T-helper 1 cell treated with Interleukin-12 subunit alpha and Interleukin-12 subunit beta and Interleukin-4 antibody, amounts not matched to agents 30 μg/mL and 1 μg/mL, for 36 hours (primary cell): ENCODE data around the gene SLC23A2.
"Not testable (repeated sequence)": the region's sequence is repeated elsewhere in the genome, so short reads cannot be mapped to it uniquely, and the experiment has no call there.

Source experiments
- H3K27ac Mint-ChIP-seq: one replicate; pipeline ENCODE4 v1.8.0; 2021; ENCODE audit warnings: mild to moderate bottlenecking, mixed read lengths
- H3K27me3 Mint-ChIP-seq: one replicate; pipeline ENCODE4 v1.8.0; 2021; ENCODE audit warnings: low read depth, mixed read lengths
- H3K36me3 Mint-ChIP-seq: one replicate; pipeline ENCODE4 v1.8.0; 2021; ENCODE audit warnings: low read depth, mixed read lengths
- H3K4me1 Mint-ChIP-seq: one replicate; pipeline ENCODE4 v1.8.0; 2021; ENCODE audit warnings: low read depth, mixed read lengths
- H3K4me3 Mint-ChIP-seq: one replicate; pipeline ENCODE4 v1.8.0; 2021; ENCODE audit warnings: mild to moderate bottlenecking, moderate library complexity, mixed read lengths
- H3K9me3 Mint-ChIP-seq: one replicate; pipeline ENCODE4 v1.8.0; 2021; ENCODE audit warnings: mixed read lengths

The SLC23A2 gene

GRCh38 chr20:4861961-4862360, 139.3 kb downstream of the SLC23A2 start:
- H3K4me3 Mint-ChIP-seq, result no peak overlapping the region

DNA sequence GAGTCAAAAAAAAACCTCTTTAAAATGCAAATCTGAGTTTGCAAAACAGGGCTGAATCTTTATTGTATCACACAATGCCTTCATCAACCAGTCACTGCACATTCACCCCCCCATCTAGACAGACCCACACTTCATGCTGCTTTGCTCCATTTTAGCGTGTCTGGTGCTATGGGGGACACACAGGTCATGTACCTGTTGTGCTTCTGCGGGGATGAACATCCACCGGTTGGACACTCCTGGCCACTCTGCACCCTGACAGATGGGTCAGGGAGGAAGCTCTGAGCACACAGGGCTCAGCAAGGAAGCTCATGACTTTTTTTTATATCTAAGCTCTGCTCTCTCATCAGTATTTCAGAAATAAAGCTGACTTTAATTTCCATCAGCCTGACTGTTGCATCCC, 143.3 kb downstream of the SLC23A2 start:
- no peaks in the 10 kb centered on the region for H3K9me3 Mint-ChIP-seq
- no peak overlapping the region for H3K27ac Mint-ChIP-seq
- H3K4me1 Mint-ChIP-seq, result no peaks in the 10 kb centered on the region
- H3K4me3 Mint-ChIP-seq, result no peak overlapping the region
- peaks cover 49% of the 10 kb centered on the region for H3K36me3 Mint-ChIP-seq
- H3K27me3 Mint-ChIP-seq, result no peaks in the 10 kb centered on the region

More at GRCh38 chr20:4861961-4862360, 139.3 kb downstream of the SLC23A2 start:
- H3K4me1 Mint-ChIP-seq, result no peaks in the 10 kb centered on the region
- H3K9me3 Mint-ChIP-seq, result no peaks in the 10 kb centered on the region
- no peaks in the 10 kb centered on the region for H3K27me3 Mint-ChIP-seq
- no peak overlapping the region for H3K27ac Mint-ChIP-seq
- peaks cover 37% of the 10 kb centered on the region for H3K36me3 Mint-ChIP-seq

DNA sequence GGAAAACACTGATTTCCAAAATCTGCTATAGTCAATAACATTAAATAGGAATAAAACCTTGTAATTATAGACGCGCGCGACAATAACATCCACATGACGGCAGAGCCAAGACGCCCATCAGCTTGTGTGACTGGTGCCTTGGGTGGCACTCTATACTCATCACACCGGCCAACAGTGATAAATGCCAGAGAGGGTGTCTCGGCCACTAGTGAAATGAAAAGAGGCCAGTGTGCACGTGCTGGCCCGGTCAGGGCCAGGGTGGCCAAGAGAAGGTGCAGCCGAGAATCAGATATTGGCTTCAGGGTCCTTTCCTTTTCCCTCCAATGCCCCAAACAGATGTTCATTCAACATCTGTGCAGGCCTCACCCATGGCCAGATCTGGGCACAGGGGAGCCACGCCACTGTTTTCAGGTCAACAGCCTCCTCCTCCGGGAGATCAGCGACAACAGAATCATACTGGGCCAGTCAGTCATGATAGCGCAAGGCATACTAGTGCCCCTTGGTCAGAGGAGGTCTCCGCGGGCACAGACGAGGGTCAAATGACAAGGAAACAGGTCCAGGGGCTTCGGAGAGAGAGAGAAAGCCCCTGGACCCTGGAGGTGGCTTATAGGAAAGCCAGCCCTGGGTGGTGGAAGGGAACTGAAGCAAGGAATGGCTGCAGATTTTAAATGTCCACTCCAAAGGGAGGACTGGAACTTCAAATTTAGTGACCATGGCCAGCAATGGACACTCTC, 145.1 kb downstream of the SLC23A2 start:
- Mint-ChIP-seq H3K36me3 (peaks cover 41% of the 10 kb centered on the region), H3K27me3 (no peaks in the 10 kb centered on the region), H3K4me3 (no peak overlapping the region), H3K4me1 (no peaks in the 10 kb centered on the region), H3K27ac (no peak overlapping the region), H3K9me3 (no peaks in the 10 kb centered on the region)

GRCh38 chr20:4855555-4855954, 145.8 kb downstream of the SLC23A2 start:
- Mint-ChIP-seq H3K27me3 (no peaks in the 10 kb centered on the region), H3K36me3 (peaks cover 41% of the 10 kb centered on the region), H3K9me3 (no peaks in the 10 kb centered on the region)

GRCh38 chr20:4855097-4855496, 146.2 kb downstream of the SLC23A2 start:
- H3K4me1 Mint-ChIP-seq, result no peaks in the 10 kb centered on the region
- H3K27me3 Mint-ChIP-seq, result no peaks in the 10 kb centered on the region
- H3K9me3 Mint-ChIP-seq, result no peaks in the 10 kb centered on the region
- no peak overlapping the region for H3K4me3 Mint-ChIP-seq
- H3K27ac Mint-ChIP-seq, result no peak overlapping the region
- H3K36me3 Mint-ChIP-seq, result peaks cover 38% of the 10 kb centered on the region

More at GRCh38 chr20:4855555-4855954, 145.8 kb downstream of the SLC23A2 start:
- no peak overlapping the region for H3K27ac Mint-ChIP-seq
- no peak overlapping the region for H3K4me3 Mint-ChIP-seq
- H3K4me1 Mint-ChIP-seq, result no peaks in the 10 kb centered on the region

- Mint-ChIP-seq H3K27me3 (no peaks in the 10 kb centered on the region), H3K36me3 (peaks cover 37% of the 10 kb centered on the region), H3K4me1 (no peaks in the 10 kb centered on the region), H3K4me3 (no peak overlapping the region), H3K9me3 (no peaks in the 10 kb centered on the region), H3K27ac (no peak overlapping the region)
These were observed 146.8 kb downstream of the SLC23A2 start for GRCh38 chr20:4854561-4854901.

GRCh38 chr20:4853757-4854560, 147.4 kb downstream of the SLC23A2 start:
- no peaks in the 10 kb centered on the region for H3K4me1 Mint-ChIP-seq
- H3K27ac Mint-ChIP-seq, result no peak overlapping the region
- no peaks in the 10 kb centered on the region for H3K9me3 Mint-ChIP-seq
- no peak overlapping the region for H3K4me3 Mint-ChIP-seq
- peaks cover 32% of the 10 kb centered on the region for H3K36me3 Mint-ChIP-seq
- H3K27me3 Mint-ChIP-seq, result no peaks in the 10 kb centered on the region

- H3K36me3 Mint-ChIP-seq, result peaks cover 25% of the 10 kb centered on the region
- no peaks in the 10 kb centered on the region for H3K4me1 Mint-ChIP-seq
- no peak overlapping the region for H3K4me3 Mint-ChIP-seq
- H3K27me3 Mint-ChIP-seq, result no peaks in the 10 kb centered on the region
- no peaks in the 10 kb centered on the region for H3K9me3 Mint-ChIP-seq
- H3K27ac Mint-ChIP-seq, result no peak overlapping the region
These were observed 148.3 kb downstream of the SLC23A2 start for GRCh38 chr20:4853004-4853403.

GRCh38 chr20:4850960-4851359, 150.3 kb downstream of the SLC23A2 start:
- H3K27ac Mint-ChIP-seq, result no peak overlapping the region
- H3K27me3 Mint-ChIP-seq, result no peaks in the 10 kb centered on the region
- no peaks in the 10 kb centered on the region for H3K4me1 Mint-ChIP-seq

GRCh38 chr20:4848829-4849228, 152.5 kb downstream of the SLC23A2 start:
- not testable (repeated sequence) for H3K36me3 Mint-ChIP-seq, H3K9me3 Mint-ChIP-seq, H3K27me3 Mint-ChIP-seq, H3K27ac Mint-ChIP-seq, H3K4me1 Mint-ChIP-seq, H3K4me3 Mint-ChIP-seq

More at GRCh38 chr20:4850960-4851359, 150.3 kb downstream of the SLC23A2 start:
- Mint-ChIP-seq H3K36me3 (peaks cover 13% of the 10 kb centered on the region), H3K4me3 (no peak overlapping the region), H3K9me3 (no peaks in the 10 kb centered on the region)

DNA sequence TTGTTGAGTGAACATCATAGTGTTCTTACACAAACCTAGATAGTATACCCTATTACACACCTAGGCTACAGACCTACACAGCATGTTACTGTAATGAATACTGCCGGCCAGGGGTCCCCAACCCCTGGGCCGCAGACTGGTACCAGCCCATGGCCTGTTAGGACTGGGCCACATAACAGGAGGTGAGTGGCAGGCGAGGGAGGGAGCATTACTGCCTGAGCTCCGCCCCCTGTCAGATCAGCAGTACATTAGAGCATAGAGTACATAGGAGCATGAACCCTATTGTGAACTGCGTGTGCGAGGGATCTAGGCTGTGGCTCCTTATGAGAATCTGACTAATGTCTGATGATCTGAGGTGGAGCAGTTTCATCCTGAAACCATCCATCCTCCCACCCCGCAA, 153.3 kb downstream of the SLC23A2 start:
- H3K27ac Mint-ChIP-seq, result no peak overlapping the region
- peaks cover 3% of the 10 kb centered on the region for H3K27me3 Mint-ChIP-seq
- no peaks in the 10 kb centered on the region for H3K9me3 Mint-ChIP-seq
- H3K36me3 Mint-ChIP-seq, result no peaks in the 10 kb centered on the region
- H3K4me3 Mint-ChIP-seq, result no peak overlapping the region
- peaks cover 2% of the 10 kb centered on the region for H3K4me1 Mint-ChIP-seq

DNA sequence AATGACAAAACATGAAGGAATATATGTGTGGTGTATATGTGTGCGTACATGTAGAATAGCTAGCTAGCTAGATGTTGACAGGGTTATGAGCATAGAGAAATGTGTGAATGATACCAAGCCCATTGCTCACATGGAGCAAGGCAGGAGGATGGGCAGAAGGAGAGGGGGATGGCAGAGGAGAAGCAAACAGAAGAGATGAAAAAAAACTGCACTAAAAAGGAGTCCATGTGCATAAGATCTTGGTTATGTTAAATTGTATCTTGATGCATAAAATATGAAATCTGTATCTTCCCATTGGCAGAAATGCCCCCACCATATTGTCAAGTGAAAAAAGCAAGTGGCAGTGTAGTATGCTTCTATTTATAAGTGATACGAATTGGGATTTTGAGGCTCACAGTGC, 154.5 kb downstream of the SLC23A2 start:
- H3K9me3 Mint-ChIP-seq, result no peaks in the 10 kb centered on the region
- no peaks in the 10 kb centered on the region for H3K36me3 Mint-ChIP-seq
- peaks cover 2% of the 10 kb centered on the region for H3K4me1 Mint-ChIP-seq
- no peak overlapping the region for H3K4me3 Mint-ChIP-seq
- H3K27me3 Mint-ChIP-seq, result peaks cover 3% of the 10 kb centered on the region
- no peak overlapping the region for H3K27ac Mint-ChIP-seq

GRCh38 chr20:4844751-4845465, 156.4 kb downstream of the SLC23A2 start:
- H3K9me3 Mint-ChIP-seq, result no peaks in the 10 kb centered on the region
- peaks cover 10% of the 10 kb centered on the region for H3K27me3 Mint-ChIP-seq
- H3K4me1 Mint-ChIP-seq, result peaks cover 2% of the 10 kb centered on the region
- peak overlapping the region; percentile 64 for H3K27ac Mint-ChIP-seq
- no peaks in the 10 kb centered on the region for H3K36me3 Mint-ChIP-seq
- no peak overlapping the region for H3K4me3 Mint-ChIP-seq

GRCh38 chr20:4844325-4844724, 157.0 kb downstream of the SLC23A2 start:
- Mint-ChIP-seq H3K4me3 (no peak overlapping the region), H3K27ac (peak overlapping the region; percentile 64), H3K4me1 (peaks cover 2% of the 10 kb centered on the region), H3K9me3 (no peaks in the 10 kb centered on the region), H3K36me3 (no peaks in the 10 kb centered on the region), H3K27me3 (peaks cover 10% of the 10 kb centered on the region)

GRCh38 chr20:4840801-4841200, 160.5 kb downstream of the SLC23A2 start:
- Mint-ChIP-seq H3K36me3 (no peaks in the 10 kb centered on the region), H3K4me3 (no peak overlapping the region), H3K4me1 (peaks cover 2% of the 10 kb centered on the region), H3K27ac (no peak overlapping the region), H3K9me3 (no peaks in the 10 kb centered on the region), H3K27me3 (peaks cover 25% of the 10 kb centered on the region)
